Keratinocyte (primary cell): Measurements from ENCODE around the gene RECK. TPM values are rescaled to one million over a fixed set of nuclear protein-coding genes. Genes with fewer than 3 reads are reported as not detected.

Experiments used
- DNase-seq: peaks from one replicate; pipeline ENCODE4 v3.0.0-alpha.2; 2011; ENCODE audit warnings: low read depth, missing footprints, low spot score
- FAIRE-seq: peaks from 2 replicates; lab custom pipeline; 2011; peaks lifted over from hg19 to GRCh38; lab: Jason Lieb, UNC
- H2AFZ ChIP-seq: 2 replicates; pipeline ENCODE4 v1.6.0; 2012; ENCODE audit warnings: low read length, control low read depth, inconsistent platforms; ENCODE audit not compliant: control insufficient read depth
- H3K27ac ChIP-seq: 2 replicates; pipeline ENCODE4 v1.5.1; 2011; ENCODE audit warnings: low read length; ENCODE audit not compliant: control insufficient read depth, insufficient read depth
- H3K27me3 ChIP-seq: 3 replicates; pipeline ENCODE4 v1.6.0; 2011; ENCODE audit warnings: low read length; ENCODE audit not compliant: control insufficient read depth, insufficient read depth; ENCODE audit errors: extremely low read depth
- H3K36me3 ChIP-seq, 2 experiments: 2 replicates in 1 of 2; 3 replicates in 1 of 2; pipeline ENCODE4 v1.5.1; 2011; ENCODE audit warnings: low read length in 2 of 2, mild to moderate bottlenecking in 1 of 2; ENCODE audit not compliant: control insufficient read depth in 2 of 2, insufficient read depth in 2 of 2; ENCODE audit errors: extremely low read depth in 1 of 2
- H3K4me1 ChIP-seq: 3 replicates; pipeline ENCODE4 v1.5.1; 2011; ENCODE audit warnings: low read length; ENCODE audit not compliant: control insufficient read depth, insufficient read depth; ENCODE audit errors: extremely low read depth
- H3K4me2 ChIP-seq: 3 replicates; pipeline ENCODE4 v1.6.0; 2011; ENCODE audit warnings: low read depth, low read length; ENCODE audit not compliant: control insufficient read depth, insufficient read depth; ENCODE audit errors: extremely low read depth
- H3K4me3 ChIP-seq, 3 experiments: fragments of 200-600 bp in 1 of 3; sonication (generic) in 1 of 3; 2 replicates in 2 of 3; 3 replicates in 1 of 3; pipeline ENCODE4 v1.5.1; 2011 to 2016; ENCODE audit warnings: low read length in 3 of 3, mild to moderate bottlenecking in 3 of 3, control low read depth in 2 of 3, inconsistent platforms in 1 of 3, low read depth in 1 of 3, mixed read lengths in 1 of 3, mixed run types in 1 of 3, moderate library complexity in 1 of 3; ENCODE audit not compliant: control insufficient read depth in 2 of 3, insufficient read depth in 2 of 3; ENCODE audit errors: extremely low read depth in 1 of 3
- H3K79me2 ChIP-seq: 2 replicates; pipeline ENCODE4 v1.6.0; 2012; ENCODE audit warnings: low read length; ENCODE audit not compliant: control insufficient read depth, insufficient read depth
- H3K9ac ChIP-seq: 3 replicates; pipeline ENCODE4 v1.6.0; 2011; ENCODE audit warnings: low read length; ENCODE audit not compliant: control insufficient read depth, insufficient read depth; ENCODE audit errors: extremely low read depth
- H3K9me1 ChIP-seq: 3 replicates; pipeline ENCODE4 v1.6.0; 2011; ENCODE audit warnings: low read length; ENCODE audit not compliant: control insufficient read depth, insufficient read depth; ENCODE audit errors: extremely low read depth
- H3K9me3 ChIP-seq: 2 replicates; pipeline ENCODE4 v1.5.1; 2012; ENCODE audit warnings: low read depth, low read length; ENCODE audit not compliant: control insufficient read depth
- H4K20me1 ChIP-seq: 3 replicates; pipeline ENCODE4 v1.6.0; 2011; ENCODE audit warnings: low read length; ENCODE audit not compliant: control insufficient read depth, insufficient read depth; ENCODE audit errors: extremely low read depth
- EZH2 ChIP-seq: IDR thresholded peaks from one replicate; pipeline ENCODE4 v1.6.1; 2012; ENCODE audit warnings: inconsistent platforms, mild to moderate bottlenecking, low read length, moderate library complexity
- dilution Hi-C: fragments of 300-500 bp; cut with MboI; formaldehyde crosslinking; loops from one replicate; pipeline ENCODE4 v1.7.0; 2020; ENCODE audit warnings: low sequenced_read_pairs; ENCODE audit not compliant: extremely low pct_ligation_motif_present
- polyA plus RNA-seq, 5 experiments: library from polyadenylated mRNA; depleted of rRNA in 3 of 5; stranded (reverse) in 3 of 5; stranded (forward) in 1 of 5; unstranded in 1 of 5; fragments of >200 nt; gene quantifications; 1 replicate in 1 of 5; 2 replicates in 3 of 5; 3 replicates in 1 of 5; pipeline versions ENCODE4 v1.2.1 to v1.2.3, GENCODE V29; 2011 to 2012; ENCODE audit warnings: missing spikeins in 2 of 5, low read depth in 1 of 5, low replicate concordance in 1 of 5
- TF ChIP-seq, protein P1 (sequence below), 3 experiments: IDR thresholded peaks in 1 of 3; conservative IDR thresholded peaks in 1 of 3; optimal IDR thresholded peaks in 1 of 3; 2 replicates in 2 of 3; 3 replicates in 1 of 3; pipeline versions ENCODE3 to v1.5.1; 2011; ENCODE audit warnings: low read length in 3 of 3, mild to moderate bottlenecking in 3 of 3, moderate library complexity in 2 of 3, control low read depth in 1 of 3, inconsistent platforms in 1 of 3; ENCODE audit not compliant: insufficient read depth in 2 of 3; ENCODE audit errors: extremely low read depth in 1 of 3

The RECK gene
- polyA plus RNA-seq, 1 donor (not counting 4 experiments of a cell fraction or from before 2014, with no cell fraction given): 4.6 TPM

- H3K4me2 ChIP-seq: no peak overlapping the region
- dilution Hi-C loops: no loop called here
- no peak for FAIRE-seq
- no peaks in the 10 kb centered on the region for H4K20me1 ChIP-seq
- no peaks in the 10 kb centered on the region for H3K4me1 ChIP-seq
- H3K9me1 ChIP-seq: no peaks in the 10 kb centered on the region
- no peaks in the 10 kb centered on the region for H3K79me2 ChIP-seq
- H3K27me3 ChIP-seq: peaks cover 47% of the 10 kb centered on the region
- H2AFZ ChIP-seq: no peak overlapping the region
- no peak overlapping the region for H3K27ac ChIP-seq
- H3K9me3 ChIP-seq: no peaks in the 10 kb centered on the region
- no peak overlapping the region for H3K9ac ChIP-seq
- TF ChIP-seq, protein P1, sequence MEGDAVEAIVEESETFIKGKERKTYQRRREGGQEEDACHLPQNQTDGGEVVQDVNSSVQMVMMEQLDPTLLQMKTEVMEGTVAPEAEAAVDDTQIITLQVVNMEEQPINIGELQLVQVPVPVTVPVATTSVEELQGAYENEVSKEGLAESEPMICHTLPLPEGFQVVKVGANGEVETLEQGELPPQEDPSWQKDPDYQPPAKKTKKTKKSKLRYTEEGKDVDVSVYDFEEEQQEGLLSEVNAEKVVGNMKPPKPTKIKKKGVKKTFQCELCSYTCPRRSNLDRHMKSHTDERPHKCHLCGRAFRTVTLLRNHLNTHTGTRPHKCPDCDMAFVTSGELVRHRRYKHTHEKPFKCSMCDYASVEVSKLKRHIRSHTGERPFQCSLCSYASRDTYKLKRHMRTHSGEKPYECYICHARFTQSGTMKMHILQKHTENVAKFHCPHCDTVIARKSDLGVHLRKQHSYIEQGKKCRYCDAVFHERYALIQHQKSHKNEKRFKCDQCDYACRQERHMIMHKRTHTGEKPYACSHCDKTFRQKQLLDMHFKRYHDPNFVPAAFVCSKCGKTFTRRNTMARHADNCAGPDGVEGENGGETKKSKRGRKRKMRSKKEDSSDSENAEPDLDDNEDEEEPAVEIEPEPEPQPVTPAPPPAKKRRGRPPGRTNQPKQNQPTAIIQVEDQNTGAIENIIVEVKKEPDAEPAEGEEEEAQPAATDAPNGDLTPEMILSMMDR (optimal IDR thresholded peaks at IDR 0.05 in 1 of 3, IDR thresholded peaks at IDR 0.05 in 1 of 3, conservative IDR thresholded peaks at IDR 0.05 in 1 of 3; ENCODE audit: extremely low read depth in 1 of 3, insufficient read depth in 2 of 3, low read length in 3 of 3): no peak
- no peak for TF ChIP-seq EZH2
- H3K36me3 ChIP-seq: no peaks in the 10 kb centered on the region
- DNase-seq: no peak
- H3K4me3 ChIP-seq: no peak overlapping the region
These were observed 29.4 kb upstream of the RECK start for GRCh38 chr9:36007316-36007708.

DNA sequence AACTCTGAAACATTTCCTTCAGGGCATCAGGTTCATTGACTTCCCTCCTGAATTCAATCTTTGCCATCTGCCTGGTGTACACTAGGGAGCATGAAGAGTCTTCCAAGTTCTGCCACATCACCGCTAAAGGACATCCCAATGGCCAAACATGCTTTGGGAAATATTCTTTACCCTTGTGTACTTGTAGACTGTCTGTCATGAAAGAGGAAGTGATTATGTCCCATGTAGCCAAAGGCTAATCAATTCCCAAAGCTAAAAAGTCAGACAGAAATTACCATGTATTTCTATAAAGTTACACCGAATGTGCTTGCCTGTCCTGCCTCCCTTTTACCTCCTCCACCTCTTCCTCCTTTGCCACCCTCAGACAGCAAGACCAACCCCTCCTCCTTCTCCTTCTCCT is 28.9 kb upstream of the RECK start:
- H3K27me3 ChIP-seq: peaks cover 47% of the 10 kb centered on the region
- H3K27ac ChIP-seq: no peak overlapping the region
- no peak overlapping the region for H3K4me2 ChIP-seq
- no peak for DNase-seq
- FAIRE-seq: no peak
- no peaks in the 10 kb centered on the region for H3K4me1 ChIP-seq
- H4K20me1 ChIP-seq: no peaks in the 10 kb centered on the region
- no peaks in the 10 kb centered on the region for H3K79me2 ChIP-seq
- H3K9me1 ChIP-seq: no peaks in the 10 kb centered on the region
- no peak overlapping the region for H3K9ac ChIP-seq
- H2AFZ ChIP-seq: no peak overlapping the region
- no peaks in the 10 kb centered on the region for H3K36me3 ChIP-seq
- no peak for TF ChIP-seq EZH2
- TF ChIP-seq, protein P1 (optimal IDR thresholded peaks at IDR 0.05 in 1 of 3, IDR thresholded peaks at IDR 0.05 in 1 of 3, conservative IDR thresholded peaks at IDR 0.05 in 1 of 3; ENCODE audit: extremely low read depth in 1 of 3, insufficient read depth in 2 of 3, low read length in 3 of 3): no peak
- no peaks in the 10 kb centered on the region for H3K9me3 ChIP-seq
- dilution Hi-C loops: no loop called here
- H3K4me3 ChIP-seq: no peak overlapping the region
